C4-2B (cell line): ENCODE measurements around the gene SDE2.
"Not testable (repeated sequence)": the region's sequence is repeated elsewhere in the genome, so short reads cannot be mapped to it uniquely, and the experiment has no call there.

ENCODE experiments used
- CTCF ChIP-seq: fragments of 450-650 bp; conservative IDR thresholded peaks from 2 replicates; pipeline ENCODE4 v1.5.1; 2017; ENCODE audit warnings: mild to moderate bottlenecking
- ZFX ChIP-seq: fragments of 450-650 bp; IDR thresholded peaks from 2 replicates; pipeline ENCODE4 v1.6.1; 2017

GRCh38 chr1:225939939-225940310 lies 59.2 kb downstream of the SDE2 start:
- TF ChIP-seq CTCF, ZFX: not testable (repeated sequence)
